ENCODE results near the gene FBLN1. TPM values are rescaled to one million over a fixed set of nuclear protein-coding genes. Genes with fewer than 3 reads are reported as not detected.

The FBLN1 gene
- total and polyA plus RNA-seq, 2 of the 13 experiments (the other 11 are each of a cell fraction or from before 2014, with no cell fraction given) = 37.3 to 103 TPM

- FAIRE-seq (no peak), DNase-seq (ENCODE audit: low spot score) (no peak), ATAC-seq (no peak)
- intact Hi-C loops (cut with micrococcal nuclease; ENCODE audit: unreplicated experiment) (no loop called here), in situ Hi-C loops (cut with HindIII; ENCODE audit: extremely low pct_ligation_motif_present, low pct_unique_long_range_greater_than_20kb) (loop anchor here (25.0 kb wide), 1 partner anchor 482 kb away; no protein-coding TSS in a partner anchor)
- POLR2A ChIA-PET = no interaction called here
- Histone ChIP-seq H3K79me2 (ENCODE audit: insufficient read depth, low read length) (no peaks in the 10 kb centered on the region), H3K4me2 (ENCODE audit: low read depth, low read length) (no peak overlapping the region), H3K4me3 (replicated peaks in 1 of 3; ENCODE audit: insufficient read depth in 1 of 3, low read depth in 2 of 3, low read length in 3 of 3) (no peak overlapping the region), H3K4me1 (ENCODE audit: insufficient read depth, low read length) (peaks cover 87% of the 10 kb centered on the region), H2AFZ (ENCODE audit: low read length) (no peak overlapping the region), H3K36me3 (replicated peaks in 1 of 2; ENCODE audit: control insufficient read depth in 1 of 2, insufficient read depth in 2 of 2, low read length in 2 of 2) (no peaks in the 10 kb centered on the region), H3K27ac (ENCODE audit: extremely low read length, insufficient read depth, low read length) (no peak overlapping the region), H3K27me3 (ENCODE audit: control insufficient read depth in 1 of 2, insufficient read depth in 2 of 2, low read length in 2 of 2) (peaks cover 0 to 3% of the 10 kb centered on the region in 2 experiments; a peak in 2 of 5 replicates), H4K20me1 (ENCODE audit: insufficient read depth, low read length) (no peaks in the 10 kb centered on the region), H3K9ac (ENCODE audit: insufficient read depth, low read depth, low read length) (no peak overlapping the region), H3K9me3 (ENCODE audit: low read length) (no peaks in the 10 kb centered on the region)
- 93% methylated on average over 15 of the region's 15 CpGs for WGBS (ENCODE audit: low lambda C conversion rate)
- CTCF ChIA-PET (ENCODE audit: low intra/inter-chr PET ratio, low total read pairs) = no interaction called here
- TF ChIP-seq, protein P1, sequence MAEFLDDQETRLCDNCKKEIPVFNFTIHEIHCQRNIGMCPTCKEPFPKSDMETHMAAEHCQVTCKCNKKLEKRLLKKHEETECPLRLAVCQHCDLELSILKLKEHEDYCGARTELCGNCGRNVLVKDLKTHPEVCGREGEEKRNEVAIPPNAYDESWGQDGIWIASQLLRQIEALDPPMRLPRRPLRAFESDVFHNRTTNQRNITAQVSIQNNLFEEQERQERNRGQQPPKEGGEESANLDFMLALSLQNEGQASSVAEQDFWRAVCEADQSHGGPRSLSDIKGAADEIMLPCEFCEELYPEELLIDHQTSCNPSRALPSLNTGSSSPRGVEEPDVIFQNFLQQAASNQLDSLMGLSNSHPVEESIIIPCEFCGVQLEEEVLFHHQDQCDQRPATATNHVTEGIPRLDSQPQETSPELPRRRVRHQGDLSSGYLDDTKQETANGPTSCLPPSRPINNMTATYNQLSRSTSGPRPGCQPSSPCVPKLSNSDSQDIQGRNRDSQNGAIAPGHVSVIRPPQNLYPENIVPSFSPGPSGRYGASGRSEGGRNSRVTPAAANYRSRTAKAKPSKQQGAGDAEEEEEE (CRISPR knock-in tag; IDR thresholded peaks at IDR 0.05; ENCODE audit: borderline replicate concordance) = no peak
- TF ChIP-seq HHEX (CRISPR knock-in tag; IDR thresholded peaks at IDR 0.05) (no peak), ASH2L (IDR thresholded peaks at IDR 0.05; ENCODE audit: insufficient read length, low read depth, low read length) (no peak), ETV5 (CRISPR knock-in tag; IDR thresholded peaks at IDR 0.05; ENCODE audit: borderline replicate concordance) (no peak), XBP1 (CRISPR knock-in tag; IDR thresholded peaks at IDR 0.05) (no peak), GMEB2 (CRISPR knock-in tag; IDR thresholded peaks at IDR 0.05; ENCODE audit: low read depth) (no peak), CERS6 (CRISPR knock-in tag; IDR thresholded peaks at IDR 0.05) (no peak), NCOA5 (CRISPR knock-in tag; IDR thresholded peaks at IDR 0.05) (no peak), ZBTB4 (CRISPR knock-in tag; IDR thresholded peaks at IDR 0.05; ENCODE audit: borderline replicate concordance) (no peak), SATB2 (CRISPR knock-in tag; IDR thresholded peaks at IDR 0.05) (no peak), MLX (CRISPR knock-in tag; IDR thresholded peaks at IDR 0.05) (no peak), ZNF543 (CRISPR knock-in tag; IDR thresholded peaks at IDR 0.05) (no peak), TIGD3 (CRISPR knock-in tag; IDR thresholded peaks at IDR 0.05; ENCODE audit: borderline replicate concordance) (no peak), RXRB (CRISPR knock-in tag; IDR thresholded peaks at IDR 0.05; ENCODE audit: borderline replicate concordance) (no peak)
- no TSS peak for BruUV-seq (replicated peaks)
Observed at GRCh38 chr22:45630436-45630835, 127.8 kb downstream of the FBLN1 start.

Data from HepG2 (cell line).